Bladder microvascular endothelial cell (primary cell): ENCODE measurements around the gene CRISP2. TPM values are rescaled to one million over a fixed set of nuclear protein-coding genes. Genes with fewer than 3 reads are reported as not detected.

Experiments
- total RNA-seq: library from RNA; depleted of rRNA; stranded (reverse); fragments of >200 nt; gene quantifications from 2 replicates; pipeline ENCODE4 v1.2.3, GENCODE V29; 2014

The CRISP2 gene
- total RNA-seq: not detected in 2 replicates

GRCh38 chr6:49713346-49713745, at the start of gene CRISP2:
Gene CRISP2, minus strand, starts transcription at chr6:49713543. Its CDS starts 4,347 bp downstream, at chr6:49709196.

GRCh38 chr6:49744259-49744658, 30.9 kb upstream of the CRISP2 start, which contains the start of gene CRISP3:
Gene CRISP3, minus strand, starts transcription at chr6:49744388. Its CDS starts 21 bp downstream, at chr6:49744367.

Other genes with a start within 250 kb of the CRISP2 start
- gene GLYATL3, start 213.6 kb downstream of the CRISP2 start, total RNA-seq: not detected in 2 replicates
- 20.6 and 55.0 TPM in 2 replicates for gene C6orf141, start 162.9 kb downstream of the CRISP2 start, total RNA-seq
- not detected in 2 replicates for gene RHAG, start 76.7 kb downstream of the CRISP2 start, total RNA-seq
- not detected in 2 replicates for gene CRISP3, start 30.8 kb upstream of the CRISP2 start, total RNA-seq
- gene PGK2, start 73.7 kb upstream of the CRISP2 start, total RNA-seq: not detected in 2 replicates
- not detected in 2 replicates for gene CRISP1, start 153.0 kb upstream of the CRISP2 start, total RNA-seq